Ectodermal cell (in vitro differentiated cells): ENCODE results near the gene CCDC183.

Experiments
- H3K27ac ChIP-seq: 2 replicates; pipeline ENCODE4 v1.7.0; 2013; ENCODE audit warnings: mild to moderate bottlenecking, low read depth, low read length; ENCODE audit not compliant: insufficient read depth, poor library complexity, severe bottlenecking
- H3K27me3 ChIP-seq: 2 replicates; pipeline ENCODE4 v1.7.0; 2013; ENCODE audit warnings: mild to moderate bottlenecking, low read length; ENCODE audit not compliant: insufficient read depth, control insufficient read depth, poor library complexity, severe bottlenecking
- H3K36me3 ChIP-seq: one replicate; pipeline ENCODE4 v1.7.0; 2013; ENCODE audit warnings: low read length; ENCODE audit not compliant: control insufficient read depth, insufficient read depth
- H3K4me1 ChIP-seq: one replicate; pipeline ENCODE4 v1.7.0; 2013; ENCODE audit warnings: low read length; ENCODE audit not compliant: control insufficient read depth, insufficient read depth
- H3K4me3 ChIP-seq: 2 replicates; pipeline ENCODE4 v1.7.0; 2013; ENCODE audit warnings: low read depth, low read length, control low read depth; ENCODE audit not compliant: insufficient read depth
- H3K9me3 ChIP-seq: 2 replicates; pipeline ENCODE4 v1.7.0; 2013; ENCODE audit warnings: mild to moderate bottlenecking, low read length, moderate library complexity; ENCODE audit not compliant: control insufficient read depth
- WGBS, 2 experiments: methylation state at CpG; one replicate each; pipeline ENCODE4 v1.1.7; 2013; ENCODE audit warnings: missing lambda C conversion rate in 2 of 2; 5-methylcytosine and 5-hydroxymethylcytosine counted together

Gene CCDC183

DNA sequence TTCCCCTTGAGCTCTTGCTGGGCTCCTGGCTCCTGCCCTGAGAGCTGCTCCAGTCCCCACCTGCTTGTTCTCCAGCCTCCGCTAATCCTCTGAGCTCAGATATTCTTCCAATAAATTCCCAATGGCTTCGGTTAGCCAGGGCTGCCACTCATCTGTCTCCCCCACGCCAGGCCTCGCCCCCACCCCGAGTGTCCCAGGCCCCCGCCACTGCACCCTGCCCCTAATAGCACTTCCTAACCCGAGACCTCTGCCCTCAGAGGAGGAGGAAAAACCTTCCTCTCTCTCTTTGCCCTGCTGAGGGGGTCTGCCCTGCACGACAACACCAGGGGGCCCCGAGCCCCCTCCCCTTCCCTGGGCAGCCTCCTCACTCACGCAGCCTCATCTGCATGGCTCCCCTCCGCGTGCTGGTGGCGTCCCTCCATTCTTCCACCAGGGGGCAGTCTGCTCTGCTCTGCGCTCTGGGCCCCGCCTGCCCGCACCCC lies 26.4 kb upstream of the CCDC183 start:
- Histone ChIP-seq H3K4me3 (no peak overlapping the region), H3K4me1 (no peaks in the 10 kb centered on the region)
- WGBS, 2 experiments, result 16 to 20% methylated on average over 16 of the region's 16 CpGs

DNA sequence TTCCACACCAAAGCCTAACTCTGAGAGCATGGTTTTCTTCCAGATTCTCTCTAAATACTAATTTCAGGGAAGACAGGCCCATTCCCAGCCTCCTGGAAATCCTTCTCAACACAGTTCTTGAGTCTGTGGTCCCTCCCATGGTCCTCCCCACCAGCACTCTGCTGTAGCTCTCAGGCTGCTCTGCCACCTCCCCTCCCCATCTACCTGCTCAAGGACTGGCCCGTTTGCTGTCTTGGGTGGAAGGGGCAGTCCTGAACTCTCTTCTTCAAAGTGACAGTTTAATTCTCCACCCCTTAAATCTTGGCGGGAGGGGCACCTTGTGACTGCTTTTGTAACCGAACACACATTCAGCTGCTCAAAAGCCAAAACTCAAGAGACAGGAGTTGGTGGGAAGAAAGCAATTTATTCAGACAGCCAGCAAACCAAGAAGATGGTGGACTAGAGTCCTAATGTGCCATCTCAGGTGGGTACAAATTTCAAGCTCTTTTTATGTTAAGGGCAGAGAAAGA lies 24.2 kb upstream of the CCDC183 start:
- Histone ChIP-seq H3K36me3 (no peaks in the 10 kb centered on the region), H3K9me3 (no peaks in the 10 kb centered on the region), H3K4me1 (no peaks in the 10 kb centered on the region), H3K27me3 (peaks cover 5% of the 10 kb centered on the region), H3K27ac (no peak overlapping the region), H3K4me3 (no peak overlapping the region)
- WGBS, 2 experiments, result 84 to 86% methylated on average over 3 of the region's 3 CpGs

More for the DNA sequence above, 26.4 kb upstream of the CCDC183 start:
- Histone ChIP-seq H3K27ac (no peak overlapping the region), H3K27me3 (peaks cover 5% of the 10 kb centered on the region), H3K9me3 (no peaks in the 10 kb centered on the region), H3K36me3 (no peaks in the 10 kb centered on the region)

- Histone ChIP-seq H3K27ac (no peak overlapping the region), H3K36me3 (no peaks in the 10 kb centered on the region), H3K9me3 (no peaks in the 10 kb centered on the region), H3K27me3 (peaks cover 6% of the 10 kb centered on the region), H3K4me1 (no peaks in the 10 kb centered on the region), H3K4me3 (no peak overlapping the region)
- WGBS, 2 experiments, result 73 to 80% methylated on average over 7 of the region's 7 CpGs
Observed at GRCh38 chr9:136773386-136774044, 22.6 kb upstream of the CCDC183 start.

GRCh38 chr9:136774416-136775045 lies 21.6 kb upstream of the CCDC183 start:
- 88 to 92% methylated on average over 12 of the region's 12 CpGs for WGBS, 2 experiments
- Histone ChIP-seq H3K4me1 (no peaks in the 10 kb centered on the region), H3K36me3 (no peaks in the 10 kb centered on the region), H3K4me3 (no peak overlapping the region), H3K27me3 (peaks cover 10% of the 10 kb centered on the region), H3K27ac (no peak overlapping the region), H3K9me3 (no peaks in the 10 kb centered on the region)

DNA sequence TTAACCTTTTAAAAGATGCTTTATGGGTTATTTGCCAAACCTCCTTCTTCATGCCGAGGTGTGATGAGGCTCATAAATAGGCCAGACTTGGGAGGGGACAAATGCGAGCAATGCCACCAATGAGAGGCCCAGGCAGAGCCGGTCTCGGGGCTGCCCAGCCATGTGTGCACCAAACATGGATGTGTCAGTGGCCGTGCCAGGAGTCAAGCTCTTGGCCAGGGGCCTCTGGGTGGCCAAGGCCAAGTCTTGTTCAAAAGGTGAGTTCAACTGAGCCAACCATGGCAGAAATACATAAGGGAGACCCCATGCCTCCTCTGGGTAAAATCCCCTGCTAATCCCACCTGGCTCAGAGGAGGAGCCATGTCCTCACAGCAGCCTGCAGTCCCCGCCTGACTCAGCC lies 20.9 kb upstream of the CCDC183 start:
- Histone ChIP-seq H3K27ac (no peak overlapping the region), H3K9me3 (no peaks in the 10 kb centered on the region), H3K27me3 (peaks cover 10% of the 10 kb centered on the region), H3K4me3 (no peak overlapping the region), H3K36me3 (no peaks in the 10 kb centered on the region), H3K4me1 (no peaks in the 10 kb centered on the region)
- 93 to 94% methylated on average over 6 of the region's 6 CpGs for WGBS, 2 experiments

GRCh38 chr9:136776947-136777346 lies 19.2 kb upstream of the CCDC183 start:
- Histone ChIP-seq H3K4me1 (no peaks in the 10 kb centered on the region), H3K9me3 (no peaks in the 10 kb centered on the region), H3K4me3 (no peak overlapping the region), H3K27me3 (peaks cover 10% of the 10 kb centered on the region), H3K27ac (no peak overlapping the region), H3K36me3 (no peaks in the 10 kb centered on the region)
- 90% methylated on average over 7 of the region's 7 CpGs for WGBS, 2 experiments

DNA sequence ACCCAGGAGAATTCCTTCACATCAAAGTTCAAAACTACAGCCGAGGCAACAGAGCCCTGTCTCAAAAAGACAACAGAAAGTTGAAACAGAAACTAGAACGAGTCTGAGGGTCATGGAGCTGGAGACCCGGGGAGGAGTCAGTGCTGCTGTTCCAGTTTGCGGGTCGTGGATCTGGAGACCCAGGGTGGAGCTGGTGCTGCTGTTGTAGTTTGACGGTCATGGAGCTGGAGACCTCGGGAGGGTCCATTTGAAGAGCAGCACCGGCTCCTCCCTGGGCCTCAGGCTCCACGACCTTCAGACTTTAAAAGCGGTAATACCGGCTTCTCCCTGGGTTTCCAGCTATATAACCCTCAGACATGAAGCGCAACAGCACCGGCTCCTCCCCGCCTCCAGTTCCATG lies 18.8 kb upstream of the CCDC183 start:
- Histone ChIP-seq H3K4me3 (no peak overlapping the region), H3K27me3 (peaks cover 10% of the 10 kb centered on the region), H3K9me3 (no peaks in the 10 kb centered on the region), H3K4me1 (no peaks in the 10 kb centered on the region), H3K36me3 (no peaks in the 10 kb centered on the region), H3K27ac (no peak overlapping the region)
- WGBS, 2 experiments, result 84 to 86% methylated on average over 14 of the region's 14 CpGs

DNA sequence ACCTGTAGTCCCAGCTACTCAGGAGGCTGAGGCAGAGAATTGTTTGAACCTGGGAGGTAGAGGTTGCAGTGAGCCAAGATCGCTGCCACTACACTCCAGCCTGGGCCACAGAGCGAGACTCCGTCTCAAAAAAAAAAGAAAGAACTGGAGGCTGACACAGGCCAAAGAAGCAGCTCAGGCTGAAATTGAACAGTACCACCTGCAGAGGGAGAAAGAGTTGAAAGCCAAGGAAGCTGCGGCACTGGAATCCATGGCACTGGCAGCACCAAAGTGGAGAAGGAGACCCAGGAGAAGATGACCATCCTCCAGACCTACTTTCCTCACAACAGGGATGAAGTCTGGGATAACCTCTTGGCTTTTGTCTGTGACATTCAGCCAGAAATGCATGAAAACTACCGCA lies 16.3 kb upstream of the CCDC183 start:
- 72 to 73% methylated on average over 5 of the region's 5 CpGs for WGBS, 2 experiments
- no peaks in the 10 kb centered on the region for H3K4me1 ChIP-seq
- H3K27ac ChIP-seq, result no peak overlapping the region
- peaks cover 10% of the 10 kb centered on the region for H3K27me3 ChIP-seq
- H3K9me3 ChIP-seq, result no peaks in the 10 kb centered on the region
- no peak overlapping the region for H3K4me3 ChIP-seq
- H3K36me3 ChIP-seq, result no peaks in the 10 kb centered on the region

DNA sequence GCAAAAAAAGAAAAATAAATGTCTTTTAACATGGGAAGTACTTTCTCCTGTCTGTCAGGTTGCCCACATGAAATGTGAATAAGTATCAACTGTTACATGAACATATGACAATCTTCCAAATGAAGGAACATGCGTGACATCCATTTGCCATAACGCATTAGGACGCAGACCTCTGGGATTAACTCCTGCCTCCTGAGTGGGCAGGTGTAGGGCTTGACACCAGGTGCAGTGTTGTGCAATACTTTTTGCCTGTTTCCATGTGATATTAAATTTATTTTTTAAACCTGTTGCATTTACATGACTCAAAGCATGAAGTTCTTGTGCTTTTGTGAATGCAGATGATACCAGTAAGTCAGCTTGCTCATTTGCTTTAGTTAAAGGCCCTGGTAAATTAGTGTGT lies 13.7 kb upstream of the CCDC183 start:
- Histone ChIP-seq H3K4me3 (no peak overlapping the region), H3K27ac (no peak overlapping the region), H3K27me3 (peaks cover 10% of the 10 kb centered on the region), H3K9me3 (no peaks in the 10 kb centered on the region), H3K36me3 (no peaks in the 10 kb centered on the region), H3K4me1 (no peaks in the 10 kb centered on the region)
- 91 to 97% methylated on average over 3 of the region's 3 CpGs for WGBS, 2 experiments

DNA sequence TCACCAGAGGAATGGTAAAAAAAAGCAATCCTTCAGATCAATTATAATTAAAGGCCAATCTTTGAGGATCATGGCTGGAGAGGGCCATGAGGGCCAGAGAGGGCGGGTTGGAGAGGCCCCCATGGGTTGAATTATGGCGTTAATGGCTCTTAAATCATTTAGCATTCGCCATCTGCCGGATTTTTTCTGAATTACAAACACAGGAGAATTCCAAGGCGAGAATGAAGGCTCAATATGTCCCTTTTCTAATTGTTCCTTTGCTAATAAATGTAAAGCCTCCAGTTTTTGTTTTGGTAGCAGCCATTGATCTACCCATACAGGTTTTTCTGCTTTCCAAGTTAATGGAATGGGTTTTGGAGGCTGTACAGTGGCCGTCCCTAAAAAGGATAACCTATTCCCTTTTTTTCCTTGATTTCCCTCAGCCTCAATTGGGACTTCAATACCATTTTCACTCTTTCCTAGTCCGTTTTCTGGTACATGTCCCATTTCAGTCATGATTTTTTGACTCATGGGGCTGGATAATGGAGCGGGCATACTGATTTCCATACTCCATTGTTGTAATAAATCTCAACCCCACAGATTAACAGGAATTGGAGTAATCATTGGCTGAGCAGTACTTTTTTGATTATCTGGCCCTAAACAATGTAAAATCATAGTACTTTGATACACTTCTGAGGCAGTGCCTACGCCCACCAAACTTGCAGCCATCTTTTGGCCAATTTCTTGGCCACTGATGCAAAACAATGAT lies 11.7 kb upstream of the CCDC183 start:
- Histone ChIP-seq H3K36me3 (no peaks in the 10 kb centered on the region), H3K27ac (no peak overlapping the region), H3K4me3 (no peak overlapping the region), H3K9me3 (no peaks in the 10 kb centered on the region), H3K4me1 (no peaks in the 10 kb centered on the region), H3K27me3 (no peaks in the 10 kb centered on the region)
- WGBS, 2 experiments, result 71 to 81% methylated on average over 9 of the region's 9 CpGs
